Kidney glomerular epithelial cell (primary cell): ENCODE data around the gene ADGRG1.
"Not testable (repeated sequence)": the region's sequence is repeated elsewhere in the genome, so short reads cannot be mapped to it uniquely, and the experiment has no call there.

Experiments used
- DNase-seq: peaks from one replicate; lab custom pipeline; 2025; lab: John Stamatoyannopoulos, UW

The ADGRG1 gene

GRCh38 chr16:57666353-57667047 lies 38.1 kb downstream of the ADGRG1 start:
- DNase-seq, result no peak

- no peak for DNase-seq
Measured at GRCh38 chr16:57667048-57667525, 38.7 kb downstream of the ADGRG1 start.

GRCh38 chr16:57667526-57668262 lies 39.3 kb downstream of the ADGRG1 start:
- DNase-seq, result no peak

GRCh38 chr16:57668263-57668571 lies 39.8 kb downstream of the ADGRG1 start, which contains the start of gene ADGRG3:
TSS of gene ADGRG3 (plus strand) at chr16:57668306. CDS start at chr16:57668348, 42 bp downstream.
- no peak for DNase-seq

- no peak for DNase-seq
Measured at GRCh38 chr16:57668630-57669475, 40.4 kb downstream of the ADGRG1 start.

- no peak for DNase-seq
Measured at GRCh38 chr16:57669476-57670162, 41.2 kb downstream of the ADGRG1 start.

- no peak for DNase-seq
Measured at GRCh38 chr16:57670196-57670595, 41.8 kb downstream of the ADGRG1 start.

- DNase-seq, result not testable (repeated sequence)
Measured at GRCh38 chr16:57671451-57671850, 43.0 kb downstream of the ADGRG1 start.

GRCh38 chr16:57672416-57672815 lies 44.0 kb downstream of the ADGRG1 start:
- DNase-seq, result no peak

- DNase-seq, result no peak
Measured at GRCh38 chr16:57672824-57673223, 44.4 kb downstream of the ADGRG1 start.

GRCh38 chr16:57675741-57676551 lies 47.5 kb downstream of the ADGRG1 start:
- no peak for DNase-seq

- no peak for DNase-seq
Measured at GRCh38 chr16:57676553-57677085, 48.2 kb downstream of the ADGRG1 start.

GRCh38 chr16:57677622-57678369 lies 49.4 kb downstream of the ADGRG1 start:
- DNase-seq, result no peak

- DNase-seq, result no peak
Measured at GRCh38 chr16:57679016-57679415, 50.6 kb downstream of the ADGRG1 start.

- DNase-seq, result no peak
Measured at GRCh38 chr16:57679767-57680482, 51.5 kb downstream of the ADGRG1 start.

GRCh38 chr16:57680842-57681375 lies 52.5 kb downstream of the ADGRG1 start:
- DNase-seq, result no peak

GRCh38 chr16:57681950-57682728 lies 53.7 kb downstream of the ADGRG1 start:
- no peak for DNase-seq
